PFSK-1 (cell line): Measurements from ENCODE around the gene RALA.

Experiments
- FOXP2 ChIP-seq: optimal IDR thresholded peaks from 2 replicates; pipeline ENCODE3; 2011; ENCODE audit warnings: borderline replicate concordance, control low read depth, inconsistent platforms; ENCODE audit not compliant: insufficient read depth; ENCODE audit errors: extremely low read length, extremely low read depth
- POLR2AphosphoS5 ChIP-seq: IDR thresholded peaks from 2 replicates; pipeline ENCODE4 v1.6.1; 2012; ENCODE audit warnings: low read depth, mild to moderate bottlenecking, control low read depth, low read length, moderate library complexity
- SIN3A ChIP-seq: IDR thresholded peaks from 2 replicates; pipeline ENCODE4 v1.6.1; 2012; ENCODE audit warnings: mild to moderate bottlenecking, low read length, moderate library complexity, borderline replicate concordance; ENCODE audit not compliant: insufficient read depth
- TAF1 ChIP-seq: IDR thresholded peaks from 2 replicates; pipeline ENCODE4 v1.6.1; 2012; ENCODE audit warnings: low read length, control low read depth, borderline replicate concordance; ENCODE audit not compliant: insufficient read depth
- TF ChIP-seq, protein P1 (sequence below), 2 experiments: IDR thresholded peaks; 2 replicates each; pipeline versions ENCODE4 v1.6.1 to v1.8.0; 2011 to 2012; ENCODE audit warnings: low read depth in 2 of 2, low read length in 2 of 2, control low read depth in 1 of 2, inconsistent platforms in 1 of 2, mild to moderate bottlenecking in 1 of 2, moderate library complexity in 1 of 2; ENCODE audit not compliant: insufficient read depth in 1 of 2

The RALA gene

DNA sequence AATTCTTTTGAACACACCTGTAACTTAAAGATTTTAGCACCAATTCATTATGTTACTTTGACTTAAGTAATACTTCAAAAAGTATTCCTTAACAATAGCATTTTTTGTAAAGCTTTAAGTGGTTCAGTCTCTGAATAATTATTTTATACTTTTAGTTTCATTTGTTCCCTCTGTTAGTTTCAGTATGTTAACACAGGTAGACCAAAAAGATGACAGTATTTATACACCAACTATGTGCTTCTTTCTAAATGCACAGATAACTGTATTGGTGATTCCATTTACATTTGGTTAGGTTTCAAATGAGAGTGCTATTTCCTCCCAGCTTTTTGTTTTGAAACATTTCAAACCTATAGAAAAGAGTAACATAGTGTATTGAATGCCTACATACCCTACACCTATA is 14.0 kb downstream of the RALA start:
- no peak for TF ChIP-seq TAF1
- no peak for TF ChIP-seq FOXP2
- TF ChIP-seq SIN3A, result no peak
- TF ChIP-seq POLR2AphosphoS5, result no peak
- TF ChIP-seq, protein P1, sequence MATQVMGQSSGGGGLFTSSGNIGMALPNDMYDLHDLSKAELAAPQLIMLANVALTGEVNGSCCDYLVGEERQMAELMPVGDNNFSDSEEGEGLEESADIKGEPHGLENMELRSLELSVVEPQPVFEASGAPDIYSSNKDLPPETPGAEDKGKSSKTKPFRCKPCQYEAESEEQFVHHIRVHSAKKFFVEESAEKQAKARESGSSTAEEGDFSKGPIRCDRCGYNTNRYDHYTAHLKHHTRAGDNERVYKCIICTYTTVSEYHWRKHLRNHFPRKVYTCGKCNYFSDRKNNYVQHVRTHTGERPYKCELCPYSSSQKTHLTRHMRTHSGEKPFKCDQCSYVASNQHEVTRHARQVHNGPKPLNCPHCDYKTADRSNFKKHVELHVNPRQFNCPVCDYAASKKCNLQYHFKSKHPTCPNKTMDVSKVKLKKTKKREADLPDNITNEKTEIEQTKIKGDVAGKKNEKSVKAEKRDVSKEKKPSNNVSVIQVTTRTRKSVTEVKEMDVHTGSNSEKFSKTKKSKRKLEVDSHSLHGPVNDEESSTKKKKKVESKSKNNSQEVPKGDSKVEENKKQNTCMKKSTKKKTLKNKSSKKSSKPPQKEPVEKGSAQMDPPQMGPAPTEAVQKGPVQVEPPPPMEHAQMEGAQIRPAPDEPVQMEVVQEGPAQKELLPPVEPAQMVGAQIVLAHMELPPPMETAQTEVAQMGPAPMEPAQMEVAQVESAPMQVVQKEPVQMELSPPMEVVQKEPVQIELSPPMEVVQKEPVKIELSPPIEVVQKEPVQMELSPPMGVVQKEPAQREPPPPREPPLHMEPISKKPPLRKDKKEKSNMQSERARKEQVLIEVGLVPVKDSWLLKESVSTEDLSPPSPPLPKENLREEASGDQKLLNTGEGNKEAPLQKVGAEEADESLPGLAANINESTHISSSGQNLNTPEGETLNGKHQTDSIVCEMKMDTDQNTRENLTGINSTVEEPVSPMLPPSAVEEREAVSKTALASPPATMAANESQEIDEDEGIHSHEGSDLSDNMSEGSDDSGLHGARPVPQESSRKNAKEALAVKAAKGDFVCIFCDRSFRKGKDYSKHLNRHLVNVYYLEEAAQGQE (IDR thresholded peaks at IDR 0.05; ENCODE audit: insufficient read depth in 1 of 2, low read depth in 2 of 2, low read length in 2 of 2), result no peak

DNA sequence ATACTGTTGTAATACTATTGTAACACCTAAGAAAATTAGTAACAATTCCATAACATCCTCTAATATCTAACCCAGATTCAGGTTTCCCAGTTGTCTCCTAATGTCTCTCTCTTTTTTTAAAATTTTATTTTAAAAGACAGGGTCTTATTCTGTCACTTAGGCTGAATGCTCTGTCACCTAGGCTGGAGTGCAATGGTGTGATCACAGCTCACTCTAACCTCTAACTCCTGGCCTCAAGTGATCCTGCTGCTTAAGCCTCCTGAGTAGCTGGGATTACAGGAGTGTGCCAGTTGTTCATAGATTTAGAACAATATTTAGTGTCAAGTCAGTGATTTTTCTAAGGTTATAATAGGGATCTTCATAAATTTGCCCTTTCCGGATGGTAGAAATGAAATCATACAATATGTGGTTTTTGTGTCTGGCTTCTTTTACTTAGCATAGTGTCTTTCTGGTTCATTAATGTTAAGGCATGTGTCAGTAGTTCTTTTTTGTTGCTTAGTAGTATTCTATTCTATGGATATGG is 14.7 kb downstream of the RALA start:
- no peak for TF ChIP-seq POLR2AphosphoS5
- no peak for TF ChIP-seq TAF1
- TF ChIP-seq, protein P1 (IDR thresholded peaks at IDR 0.05; ENCODE audit: insufficient read depth in 1 of 2, low read depth in 2 of 2, low read length in 2 of 2), result no peak
- no peak for TF ChIP-seq FOXP2
- no peak for TF ChIP-seq SIN3A

DNA sequence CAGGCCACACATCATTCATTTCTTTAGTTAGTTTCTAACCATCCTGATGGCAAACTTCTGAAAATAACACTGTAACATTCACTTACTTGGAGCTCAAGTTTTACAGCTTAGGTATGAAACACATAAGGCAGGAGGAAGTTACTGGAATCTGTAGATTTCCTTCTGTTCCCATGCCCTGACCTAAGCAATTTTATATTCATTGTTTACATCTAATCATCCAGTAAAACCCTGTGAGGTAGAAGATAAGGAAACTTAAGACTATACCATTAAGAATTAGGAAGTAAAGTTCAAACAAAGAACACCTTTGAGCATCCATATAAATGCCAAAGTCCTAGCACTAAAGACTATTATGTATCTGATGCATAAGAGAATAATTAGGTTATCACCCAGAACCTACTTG is 19.5 kb downstream of the RALA start:
- TF ChIP-seq, protein P1 (IDR thresholded peaks at IDR 0.05; ENCODE audit: insufficient read depth in 1 of 2, low read depth in 2 of 2, low read length in 2 of 2), result no peak
- TF ChIP-seq FOXP2 (no peak), TAF1 (no peak), POLR2AphosphoS5 (no peak), SIN3A (no peak)

DNA sequence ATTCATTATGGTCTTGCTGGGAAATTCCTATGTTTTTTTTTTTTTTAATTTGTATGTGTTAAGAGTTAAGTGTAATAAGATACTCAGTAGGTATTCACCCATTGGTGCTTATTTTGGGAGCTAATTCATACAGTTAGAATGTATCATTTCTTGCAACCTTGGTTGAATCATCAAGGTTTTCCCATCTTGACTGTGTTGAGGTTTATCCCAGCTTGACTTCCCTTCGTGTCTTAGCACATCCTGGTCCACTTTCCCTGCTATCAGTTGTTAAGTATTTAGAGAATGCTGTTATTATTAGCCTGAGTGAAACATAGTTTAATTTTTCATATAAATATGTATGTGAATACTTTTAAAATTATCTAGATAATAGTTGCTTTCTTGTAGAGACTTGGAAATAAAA is 20.8 kb downstream of the RALA start:
- TF ChIP-seq, protein P1 (IDR thresholded peaks at IDR 0.05; ENCODE audit: insufficient read depth in 1 of 2, low read depth in 2 of 2, low read length in 2 of 2), result no peak
- TF ChIP-seq POLR2AphosphoS5 (no peak), FOXP2 (no peak), TAF1 (no peak), SIN3A (no peak)
